Right lobe of liver (tissue), 6 donors: ENCODE results near the gene ADGRG2. TPM values are rescaled to one million over a fixed set of nuclear protein-coding genes. Genes with fewer than 3 reads are reported as not detected.

ENCODE experiments used
- ATAC-seq, 4 donors: fragments of 200-7000 bp; cut with Tn5 transposase; one replicate each; pipeline ENCODE4 v1.9.1; 2020; ENCODE audit warnings: mild to moderate bottlenecking in 4 of 4, moderate library complexity in 4 of 4
- DNase-seq, 3 donors: peaks; one replicate each; pipeline ENCODE4 v3.0.0-alpha.2; 2020
- H3K27ac ChIP-seq, 3 donors: fragments of 200-600 bp; one replicate each; pipeline ENCODE4 v1.8.0; 2022
- H3K27me3 ChIP-seq, 2 donors: fragments of 200-600 bp; one replicate each; pipeline ENCODE4 v1.8.0; 2022
- H3K36me3 ChIP-seq, 4 donors: fragments of 200-600 bp; sonication (generic) in 1 of 4; one replicate each; pipeline versions ENCODE4 v1.5.1 to v1.8.0; 2017 to 2022; ENCODE audit warnings: control low read depth in 1 of 4
- H3K4me1 ChIP-seq, 4 donors: fragments of 200-600 bp; sonication (generic) in 1 of 4; one replicate each; pipeline versions ENCODE4 v1.5.1 to v1.8.0; 2017 to 2022; ENCODE audit warnings: control low read depth in 1 of 4
- H3K4me3 ChIP-seq, 3 donors: fragments of 200-600 bp; one replicate each; pipeline ENCODE4 v1.8.0; 2022
- H3K9me3 ChIP-seq, 4 donors: fragments of 200-600 bp; sonication (generic) in 1 of 4; one replicate each; pipeline versions ENCODE4 v1.5.1 to v1.8.0; 2017 to 2022; ENCODE audit warnings: control low read depth in 1 of 4
- CTCF ChIP-seq, 4 donors: fragments of 200-600 bp in 3 of 4; fragments of 450-650 bp in 1 of 4; IDR thresholded peaks; one replicate each; pipeline versions ENCODE4 v1.5.1 to v1.8.0; 2016 to 2022; ENCODE audit warnings: antibody characterized with exemption in 4 of 4, mild to moderate bottlenecking in 2 of 4
- POLR2A ChIP-seq: fragments of 450-650 bp; IDR thresholded peaks from one replicate; pipeline ENCODE4 v1.6.1; 2017; ENCODE audit warnings: antibody characterized with exemption, mild to moderate bottlenecking
- WGBS: methylation state at CpG from one replicate; pipeline ENCODE4 v1.1.6; 2018; ENCODE audit warnings: low coverage, low lambda C conversion rate; ENCODE audit not compliant: insufficient coverage; ENCODE audit errors: missing lambda C conversion rate; 5-methylcytosine and 5-hydroxymethylcytosine counted together
- intact Hi-C, 2 donors: fragments of 100-400 bp; cut with DNase I; formaldehyde crosslinking; loops; one replicate each; pipeline versions ENCODE4 v1.11.2 to v1.14.1; 2022
- long read RNA-seq: library from polyadenylated mRNA; unstranded; transcript quantifications from one replicate; pipeline ENCODE4 v2.0.0, GENCODE V29; 2019
- total RNA-seq, 6 experiments: library from RNA; depleted of rRNA in 2 of 6; stranded (reverse); fragments of >200 nt in 2 of 6; fragmentation: NEBNext Ultra II Directional in 3 of 6; extraction: Animal tissue kit (Norgen Biotek cat#: 25700) in 3 of 6; gene quantifications; one replicate each; pipeline versions ENCODE4 v1.1.0 to v1.2.4, GENCODE V29; 2016 to 2023
- donor health status: DM: no; HTN: yes; CAD: no.
- donor health status: DM: no; HTN: no; CAD: no.
- donor health status: DM: no; HTN: no; CAD: no.
- donor health status: DM: no; HTN: yes; CAD: no.
- donor health status: DM: no; HTN: yes; CAD: no.

Gene ADGRG2
- total RNA-seq, result 1 to 10 TPM in 4 of 6 experiments, under 1 TPM in 2; 0.53 to 3.5 (median 2.1) TPM
- long read RNA-seq, result 0 reads

- WGBS, result 16% methylated on average over 17 of the region's 107 CpGs
- intact Hi-C loops, result loop anchor here in 1 of 2 donors (10.0 kb wide), 1 partner anchor 197 kb away; no protein-coding TSS in a partner anchor
- DNase-seq (peak; percentile 55 to 76 (median 66)), ATAC-seq (peak; percentile 87 to 91 (median 88))
- Histone ChIP-seq H3K27ac (no peak within 1 kb of the TSS), H3K9me3 (no peaks in the 10 kb centered on the region), H3K4me1 (no peaks in the 10 kb centered on the region), H3K27me3 (peaks cover 0 to 6% of the 10 kb centered on the region in 2 donors), H3K4me3 (peak within 1 kb of the TSS; percentile 37 to 55 (median 39)), H3K36me3 (no peaks in the 10 kb centered on the region)
- TF ChIP-seq CTCF (IDR thresholded peaks at IDR 0.05) (peak in 3 of 4 donors; percentile 16 to 43 (median 20)), POLR2A (no peak)
Observed at GRCh38 chrX:19121898-19122640, at the start of gene ADGRG2. ADGRG2 (minus strand) TSS chrX:19122468; CDS start chrX:19068834, 53,634 bp downstream.

GRCh38 chrX:19168609-19169008, 46.3 kb upstream of the ADGRG2 start:
- no peaks in the 10 kb centered on the region for H3K4me1 ChIP-seq
- H3K27me3 ChIP-seq, result no peaks in the 10 kb centered on the region
- 46% methylated on average over 5 of the region's 5 CpGs for WGBS
- no peak overlapping the region for H3K27ac ChIP-seq
- H3K36me3 ChIP-seq, result no peaks in the 10 kb centered on the region
- TF ChIP-seq POLR2A, result no peak
- TF ChIP-seq CTCF (IDR thresholded peaks at IDR 0.05), result no peak
- intact Hi-C loops, result no loop called here
- DNase-seq, result no peak
- H3K9me3 ChIP-seq, result no peaks in the 10 kb centered on the region
- no peak for ATAC-seq
- no peak overlapping the region for H3K4me3 ChIP-seq

- WGBS, result 44% methylated on average over 7 of the region's 8 CpGs
- no peaks in the 10 kb centered on the region for H3K9me3 ChIP-seq
Observed at GRCh38 chrX:19162851-19163250, 40.6 kb upstream of the ADGRG2 start.

GRCh38 chrX:19156186-19156585, 33.9 kb upstream of the ADGRG2 start:
- 31% methylated on average over 4 of the region's 4 CpGs for WGBS
- H3K27ac ChIP-seq, result no peak overlapping the region
- ATAC-seq, result no peak
- H3K4me3 ChIP-seq, result no peak overlapping the region
- H3K36me3 ChIP-seq, result no peaks in the 10 kb centered on the region
- intact Hi-C loops, result no loop called here
- no peaks in the 10 kb centered on the region for H3K27me3 ChIP-seq
- DNase-seq, result no peak
- no peak for TF ChIP-seq POLR2A
- TF ChIP-seq CTCF (IDR thresholded peaks at IDR 0.05), result no peak
- no peaks in the 10 kb centered on the region for H3K9me3 ChIP-seq
- no peaks in the 10 kb centered on the region for H3K4me1 ChIP-seq

More at GRCh38 chrX:19162851-19163250, 40.6 kb upstream of the ADGRG2 start:
- Histone ChIP-seq H3K4me1 (no peaks in the 10 kb centered on the region), H3K27me3 (no peaks in the 10 kb centered on the region), H3K36me3 (no peaks in the 10 kb centered on the region), H3K27ac (no peak overlapping the region), H3K4me3 (no peak overlapping the region)
- intact Hi-C loops, result no loop called here
- no peak for DNase-seq
- no peak for ATAC-seq
- TF ChIP-seq CTCF (IDR thresholded peaks at IDR 0.05) (no peak), POLR2A (no peak)
